GM18858 (cell line): Measurements from ENCODE around the gene THYN1.
"Not testable (repeated sequence)": the region's sequence is repeated elsewhere in the genome, so short reads cannot be mapped to it uniquely, and the experiment has no call there.

ENCODE experiments used
- ATAC-seq: cut with Tn5 transposase; IDR thresholded peaks from one replicate; pipeline ENCODE4 v1.9.1; 2021; ENCODE audit not compliant: unreplicated experiment

Gene THYN1

GRCh38 chr11:134275534-134276395 is 22.6 kb upstream of the THYN1 start, which contains the start of gene GLB1L3:
TSS of gene GLB1L3 (plus strand) at chr11:134276379. CDS start at chr11:134276741, 362 bp downstream.
- ATAC-seq, result no peak

GRCh38 chr11:134275188-134275533 is 22.0 kb upstream of the THYN1 start:
- no peak for ATAC-seq

- ATAC-seq, result no peak
Observed at GRCh38 chr11:134273317-134273712, 20.2 kb upstream of the THYN1 start.

- no peak for ATAC-seq
Observed at GRCh38 chr11:134272381-134273316, 19.5 kb upstream of the THYN1 start.

DNA sequence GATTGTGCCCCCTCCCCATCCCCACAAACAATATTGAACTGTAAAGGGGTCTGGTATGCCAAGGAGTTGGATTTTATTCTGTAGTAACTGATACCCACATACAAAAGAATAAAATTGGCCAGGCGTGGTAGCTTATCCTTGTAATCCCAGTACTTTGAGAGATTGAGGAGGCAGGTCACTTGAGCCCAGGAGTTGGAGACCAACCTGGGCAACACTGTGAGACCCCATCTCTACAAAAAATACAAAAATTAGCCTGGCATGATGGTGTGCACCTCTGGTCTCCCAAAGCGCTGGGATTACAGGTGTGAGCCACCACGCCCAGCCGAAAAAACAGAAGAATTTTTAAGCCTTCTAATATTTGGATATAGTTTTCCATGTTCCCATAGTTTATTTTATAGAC is 18.8 kb upstream of the THYN1 start:
- no peak for ATAC-seq

DNA sequence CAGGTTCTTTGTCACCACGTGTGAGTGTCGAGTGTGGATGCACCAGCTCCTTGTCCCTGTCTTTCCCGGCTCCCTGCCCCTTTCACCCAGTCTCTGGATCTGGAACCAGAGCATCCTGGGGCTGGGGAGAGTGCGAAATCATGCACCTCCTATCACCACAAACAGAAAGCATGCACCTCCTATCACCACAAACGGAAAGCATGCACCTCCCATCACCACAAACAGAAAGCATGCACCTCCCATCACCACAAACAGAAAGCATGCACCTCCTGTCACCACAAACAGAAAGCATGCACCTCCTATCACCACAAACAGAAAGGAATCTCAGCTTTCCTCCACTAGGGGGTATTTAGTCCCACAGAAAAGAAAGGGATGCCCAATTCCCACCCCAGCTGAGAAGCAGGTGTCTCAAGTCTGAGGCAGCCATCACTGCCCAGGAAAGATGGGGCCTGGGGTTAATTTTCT is 17.1 kb upstream of the THYN1 start:
- ATAC-seq, result no peak

DNA sequence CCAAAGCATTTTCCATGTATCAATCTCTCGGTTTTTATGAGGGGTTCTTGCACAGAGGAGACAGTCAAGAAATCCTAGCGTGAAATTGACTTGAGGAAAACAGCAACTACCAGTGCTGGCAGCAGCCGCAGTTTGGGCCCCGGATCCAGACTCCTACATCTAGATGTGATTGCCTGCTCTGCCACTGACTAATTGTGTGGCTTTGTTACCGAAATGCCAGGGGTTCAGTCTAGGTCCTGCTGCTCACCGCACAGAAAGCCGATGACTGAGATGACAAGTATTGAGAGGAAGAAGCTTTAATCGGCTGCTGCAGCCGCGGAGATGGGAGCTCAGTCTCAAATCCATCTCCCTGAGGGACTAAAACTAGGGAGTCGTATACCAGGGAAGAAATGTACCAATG is 14.8 kb upstream of the THYN1 start:
- no peak for ATAC-seq

- ATAC-seq, result no peak
Observed at GRCh38 chr11:134267461-134267860, 14.3 kb upstream of the THYN1 start.

GRCh38 chr11:134266841-134267251 is 13.7 kb upstream of the THYN1 start:
- ATAC-seq, result no peak

- no peak for ATAC-seq
Observed at GRCh38 chr11:134266440-134266839, 13.3 kb upstream of the THYN1 start.

DNA sequence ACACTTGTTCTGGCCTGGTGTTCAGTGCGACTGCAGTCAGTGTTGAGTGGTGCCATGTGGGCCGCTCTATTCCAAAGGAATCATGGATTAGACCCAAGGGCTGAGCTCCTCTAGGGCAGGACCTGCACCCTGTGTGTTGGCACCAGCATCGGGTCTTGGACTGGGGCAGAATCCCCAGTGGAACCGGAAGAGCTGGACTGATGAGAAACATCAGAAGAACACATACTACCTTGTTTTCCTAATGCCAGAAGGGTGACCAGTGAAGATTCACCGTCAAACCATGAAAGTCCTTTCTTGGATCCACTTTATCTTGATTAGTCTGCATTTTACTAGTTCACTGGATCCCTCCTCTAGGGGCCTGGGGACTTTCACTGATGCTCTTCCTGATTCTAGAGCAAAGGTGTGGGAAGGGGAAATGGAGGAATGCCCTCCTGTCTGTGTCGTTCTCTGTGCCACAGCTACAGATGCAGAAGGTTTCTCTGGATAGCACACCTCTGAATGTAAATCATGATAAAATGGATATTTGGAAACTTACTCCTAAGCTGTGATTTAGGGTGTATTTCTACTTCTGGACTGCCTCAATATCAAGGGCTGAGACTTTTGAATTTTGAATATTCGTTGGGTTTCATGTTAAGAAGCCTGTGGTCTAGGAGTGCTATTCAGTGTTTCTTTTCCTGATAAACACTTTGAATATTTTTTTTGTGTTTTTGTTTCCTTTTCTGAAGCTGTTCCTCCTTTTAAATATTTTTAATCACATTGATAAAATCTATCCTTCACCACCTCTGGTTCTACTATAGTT is 12.0 kb upstream of the THYN1 start:
- ATAC-seq, result no peak

GRCh38 chr11:134261626-134262488 is 8.7 kb upstream of the THYN1 start:
- ATAC-seq, result no peak

- no peak for ATAC-seq
Observed at GRCh38 chr11:134260983-134261382, 7.8 kb upstream of the THYN1 start.

DNA sequence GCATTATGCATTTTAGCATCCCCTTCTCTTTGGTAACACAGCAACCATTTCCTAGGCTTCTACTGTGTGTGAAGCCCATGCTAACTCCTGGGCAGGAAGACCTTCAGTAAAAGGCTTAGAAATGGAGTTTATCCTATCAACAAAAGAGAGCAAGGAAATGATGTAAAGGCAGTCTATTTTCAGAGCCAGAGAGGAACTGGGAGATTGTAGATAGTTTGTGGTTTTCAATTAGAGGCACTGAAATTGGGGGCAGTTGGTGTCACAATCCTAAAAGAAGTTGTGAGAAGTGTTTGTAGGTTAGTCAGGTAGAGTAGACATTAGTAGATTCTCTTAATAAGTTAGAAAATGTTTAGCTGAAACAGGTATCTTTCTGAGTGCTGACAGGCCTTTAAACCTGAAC is 7.4 kb upstream of the THYN1 start:
- ATAC-seq, result no peak

DNA sequence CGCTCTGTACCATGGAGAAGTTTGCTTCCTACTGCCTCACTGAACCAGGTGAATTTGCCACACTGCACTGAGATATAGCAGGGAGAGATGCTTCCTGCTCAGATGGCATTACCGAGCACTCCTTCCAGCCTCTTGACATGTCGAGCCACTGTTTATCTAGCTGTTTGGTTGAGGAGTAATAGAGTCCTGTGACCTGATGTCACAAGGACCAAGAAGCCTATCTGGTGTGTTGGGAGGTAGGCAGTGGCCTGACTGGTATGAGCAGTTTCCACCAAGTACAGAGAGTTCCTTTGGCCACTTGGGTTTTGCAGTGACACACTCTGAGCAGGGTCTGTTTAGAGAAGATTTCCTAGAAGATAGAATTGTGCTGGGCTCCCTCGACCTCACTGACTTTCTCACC is 5.4 kb upstream of the THYN1 start:
- no peak for ATAC-seq

DNA sequence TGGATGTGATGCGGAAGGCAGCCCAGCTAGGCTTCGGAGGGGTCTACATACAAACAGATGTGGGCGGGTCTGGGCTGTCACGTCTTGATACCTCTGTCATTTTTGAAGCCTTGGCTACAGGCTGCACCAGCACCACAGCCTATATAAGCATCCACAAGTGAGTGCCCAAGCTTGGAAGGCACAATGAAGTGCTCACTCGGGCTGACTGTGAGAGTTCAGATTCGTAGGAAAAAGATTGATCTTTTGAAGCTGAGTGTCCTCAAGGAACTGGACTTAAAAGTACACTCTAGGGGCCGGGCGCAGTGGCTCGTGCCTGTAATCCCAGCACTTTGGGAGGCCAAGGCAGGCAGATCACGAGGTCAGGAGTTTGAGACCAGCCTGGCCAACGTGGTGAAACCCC is 3.9 kb upstream of the THYN1 start:
- no peak for ATAC-seq

DNA sequence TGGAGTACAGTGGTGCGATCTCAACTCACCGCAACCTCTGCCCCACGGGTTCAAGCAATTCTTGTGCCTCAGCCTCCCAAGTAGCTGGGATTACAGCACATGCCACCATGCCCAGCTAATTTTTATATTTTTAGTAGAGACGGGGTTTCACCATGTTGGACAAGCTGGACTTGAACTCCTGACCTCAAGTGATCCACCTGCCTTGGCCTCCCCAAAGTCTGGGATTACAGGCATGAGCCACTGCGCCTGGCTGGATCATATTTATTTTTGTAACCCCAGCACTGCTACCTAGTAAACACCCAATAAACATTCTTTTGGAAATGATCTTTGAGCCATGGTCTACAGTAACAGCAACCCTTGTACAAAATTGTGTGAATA is 2.0 kb upstream of the THYN1 start:
- not testable (repeated sequence) for ATAC-seq

DNA sequence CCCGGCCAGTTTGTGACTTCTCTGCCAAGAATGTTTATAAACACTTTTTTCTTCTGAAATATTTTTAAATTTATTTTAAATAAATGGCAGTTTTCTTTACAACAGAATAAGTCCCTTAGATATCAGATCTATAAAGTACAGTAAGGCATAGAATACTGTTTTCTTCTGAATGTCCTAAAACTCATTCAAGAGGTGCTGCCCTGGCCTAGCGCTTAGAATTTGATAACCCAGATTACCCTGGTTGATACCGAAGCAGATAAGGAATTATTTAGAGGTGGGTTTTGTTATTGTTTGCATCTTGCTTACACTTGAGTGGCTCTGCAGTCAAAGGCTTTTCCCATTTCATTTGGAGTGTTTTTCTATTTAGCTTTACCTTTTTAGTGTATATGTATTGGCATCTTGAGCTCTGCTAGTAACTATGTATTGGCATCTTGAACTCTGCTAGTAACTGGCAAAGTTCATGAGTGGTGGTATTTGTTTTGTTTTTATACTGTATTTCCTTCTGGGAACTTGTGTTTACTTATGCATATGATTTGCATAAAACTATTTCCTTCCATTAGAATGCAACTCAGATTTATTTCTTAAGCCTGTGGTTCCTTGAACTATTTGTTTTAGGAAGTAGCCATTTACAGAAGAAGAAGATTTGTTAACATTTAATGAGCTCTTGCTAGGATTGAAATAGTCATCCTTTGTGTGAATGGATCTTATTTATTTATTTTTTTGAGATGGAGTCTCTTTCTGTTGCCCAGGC is 1.5 kb upstream of the THYN1 start:
- ATAC-seq, result no peak
